Sigmoid colon (tissue), 4 donors: ENCODE measurements around the gene MMP17.

ENCODE experiments used
- EP300 ChIP-seq, 4 donors: sonication (generic); formaldehyde crosslinking; IDR thresholded peaks; one replicate each; pipeline ENCODE4 v1.6.1; 2017; ENCODE audit warnings: antibody characterized with exemption in 4 of 4
- POLR2A ChIP-seq, 2 donors: fragments of 450-650 bp; IDR thresholded peaks; one replicate each; pipeline ENCODE4 v1.6.1; 2016; ENCODE audit warnings: antibody characterized with exemption in 2 of 2, mild to moderate bottlenecking in 2 of 2, moderate library complexity in 2 of 2
- POLR2AphosphoS5 ChIP-seq, 4 donors: sonication (generic); formaldehyde crosslinking; IDR thresholded peaks; one replicate each; pipeline ENCODE4 v1.6.1; 2017; ENCODE audit warnings: antibody characterized with exemption in 4 of 4
- TF ChIP-seq, protein P1 (sequence below), 4 experiments: fragments of 450-650 bp in 3 of 4; fragments of 200-600 bp in 1 of 4; IDR thresholded peaks; one replicate each; pipeline ENCODE4 v1.5.1; 2016 to 2019; ENCODE audit warnings: antibody characterized with exemption in 4 of 4, mild to moderate bottlenecking in 3 of 4, moderate library complexity in 2 of 4

DNA sequence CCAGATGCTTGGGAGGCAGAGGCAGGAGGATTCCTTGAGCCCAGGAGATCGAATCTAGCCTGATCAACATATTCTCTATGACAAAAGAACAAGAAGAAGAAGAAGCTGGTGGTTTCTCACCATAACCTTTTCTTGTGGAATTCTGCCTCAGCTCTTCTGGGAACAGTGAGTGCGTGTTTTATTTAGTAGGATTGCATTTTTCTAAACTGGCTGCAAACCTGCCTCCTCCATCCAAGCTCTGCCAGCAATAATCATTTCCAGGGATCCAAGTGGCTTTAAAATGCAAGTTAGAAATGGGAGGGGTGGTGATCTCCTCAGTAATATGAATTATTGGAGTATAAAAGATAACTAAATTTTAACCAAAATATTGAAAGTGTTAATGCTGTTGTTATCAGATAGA is 46.1 kb upstream of the MMP17 start:
- TF ChIP-seq POLR2A (IDR thresholded peaks at IDR 0.05) (no peak), POLR2AphosphoS5 (IDR thresholded peaks at IDR 0.05) (no peak), EP300 (IDR thresholded peaks at IDR 0.05) (no peak)
- TF ChIP-seq, protein P1, sequence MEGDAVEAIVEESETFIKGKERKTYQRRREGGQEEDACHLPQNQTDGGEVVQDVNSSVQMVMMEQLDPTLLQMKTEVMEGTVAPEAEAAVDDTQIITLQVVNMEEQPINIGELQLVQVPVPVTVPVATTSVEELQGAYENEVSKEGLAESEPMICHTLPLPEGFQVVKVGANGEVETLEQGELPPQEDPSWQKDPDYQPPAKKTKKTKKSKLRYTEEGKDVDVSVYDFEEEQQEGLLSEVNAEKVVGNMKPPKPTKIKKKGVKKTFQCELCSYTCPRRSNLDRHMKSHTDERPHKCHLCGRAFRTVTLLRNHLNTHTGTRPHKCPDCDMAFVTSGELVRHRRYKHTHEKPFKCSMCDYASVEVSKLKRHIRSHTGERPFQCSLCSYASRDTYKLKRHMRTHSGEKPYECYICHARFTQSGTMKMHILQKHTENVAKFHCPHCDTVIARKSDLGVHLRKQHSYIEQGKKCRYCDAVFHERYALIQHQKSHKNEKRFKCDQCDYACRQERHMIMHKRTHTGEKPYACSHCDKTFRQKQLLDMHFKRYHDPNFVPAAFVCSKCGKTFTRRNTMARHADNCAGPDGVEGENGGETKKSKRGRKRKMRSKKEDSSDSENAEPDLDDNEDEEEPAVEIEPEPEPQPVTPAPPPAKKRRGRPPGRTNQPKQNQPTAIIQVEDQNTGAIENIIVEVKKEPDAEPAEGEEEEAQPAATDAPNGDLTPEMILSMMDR (IDR thresholded peaks at IDR 0.05): no peak
